ENCODE data around the gene NANOS2. TPM values are rescaled to one million over a fixed set of nuclear protein-coding genes. Genes with fewer than 3 reads are reported as not detected.

NANOS2 gene
- total and polyA plus RNA-seq, 2 of the 4 experiments (the other 2 are of a cell fraction) = not detected

DNA sequence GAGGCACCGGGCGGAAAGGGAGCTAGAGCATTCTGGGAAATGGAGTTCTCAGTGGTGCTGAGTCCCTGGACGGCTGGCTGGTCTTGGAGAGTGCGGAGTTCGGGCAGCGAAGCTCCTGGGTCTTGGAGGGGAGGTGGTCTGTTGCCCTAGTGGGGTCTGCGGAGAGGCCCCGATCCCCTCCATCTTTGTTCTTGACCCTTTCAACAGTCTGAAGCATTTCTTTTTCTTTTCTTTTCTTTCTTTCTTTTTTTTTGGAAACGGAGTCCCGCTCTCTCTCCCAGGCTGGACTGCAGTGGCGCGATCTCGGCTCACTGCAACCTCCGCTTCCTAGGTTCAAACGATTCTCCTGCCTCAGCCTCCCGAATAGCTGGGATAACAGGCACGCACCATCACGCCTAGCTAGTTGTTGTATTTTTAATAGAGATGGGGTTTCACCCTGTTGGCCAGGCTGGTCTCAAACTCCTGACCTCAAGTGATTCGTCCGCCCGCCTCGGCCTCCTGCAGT is 51.2 kb downstream of the NANOS2 start:
- peaks cover 9% of the 10 kb centered on the region; the same call in 1 of the 2 replicates for H3K36me3 ChIP-seq (ENCODE audit: control insufficient read depth, insufficient read depth, low read length)
- peaks cover 17% of the 10 kb centered on the region for H4K20me1 ChIP-seq (ENCODE audit: insufficient read depth, low read length)
- ChIA-PET POLR2A (ENCODE audit: unreplicated experiment) (no interaction called here), CTCF (interaction anchor here (0.6 to 1.0 kb wide), 3 partner anchors 33 to 153 kb away, joined by 3 to 4 read pairs (median 3); no protein-coding TSS in a partner anchor)
- H3K27me3 ChIP-seq (ENCODE audit: control insufficient read depth, insufficient read depth, low read length) = peaks cover 40% of the 10 kb centered on the region
- no peak overlapping the region for H2AK5ac ChIP-seq (ENCODE audit: low read depth, low read length)
- 16% methylated on average over 4 of the region's 22 CpGs; no CpG with 5 or more reads in 1 of the 2 experiments for WGBS, 2 experiments (ENCODE audit: extremely low coverage in 2 of 2, insufficient read length in 1 of 2)
- no peak overlapping the region for H2BK5ac ChIP-seq (ENCODE audit: low read depth, low read length, poor library complexity, severe bottlenecking)
- no peak overlapping the region for H3K27ac ChIP-seq (ENCODE audit: insufficient read depth, low read length)
- H3K9me3 ChIP-seq (ENCODE audit: control insufficient read depth, insufficient read depth, low read length) = peaks cover 2% of the 10 kb centered on the region; the same call in 1 of the 2 replicates
- no peak overlapping the region for H3K14ac ChIP-seq (replicated peaks; ENCODE audit: low read depth, low read length)
- no peak overlapping the region for H4K5ac ChIP-seq (ENCODE audit: low read depth, low read length)
- no peak overlapping the region for H3K4ac ChIP-seq (ENCODE audit: low read depth, low read length)
- no peak overlapping the region; the same call in 1 of the 2 replicates for H3K23ac ChIP-seq (ENCODE audit: low read depth, low read length)
- H2BK20ac ChIP-seq (ENCODE audit: low read depth, low read length) = no peak overlapping the region
- DNase-seq (no peak), ATAC-seq (ENCODE audit: low read depth) (no peak)
- H3K79me1 ChIP-seq (ENCODE audit: low read depth in 1 of 2, low read length in 2 of 2) = peaks cover 12 to 27% of the 10 kb centered on the region in 2 experiments; a peak in 3 of 4 replicates
- H3K4me2 ChIP-seq (ENCODE audit: low read depth, low read length) = peak overlapping the region; percentile 78
- intact Hi-C loops (cut with micrococcal nuclease) (loop anchor here (2.0 kb wide), 1 partner anchor 23 kb away; the partner anchor contains the start of gene IRF2BP1), in situ Hi-C loops (cut with MboI; ENCODE audit: low sequenced_read_pairs) (no loop called here), dilution Hi-C loops (cut with HindIII; ENCODE audit: low sequenced_read_pairs, unreplicated experiment) (no loop called here)
- H3K4me1 ChIP-seq (ENCODE audit: control insufficient read depth, insufficient read depth, low read length) = no peaks in the 10 kb centered on the region
- no peak overlapping the region for H3K56ac ChIP-seq (ENCODE audit: extremely low read depth, insufficient read depth, low read length)
- H2AFZ ChIP-seq (replicated peaks; ENCODE audit: low read length, poor library complexity) = peak overlapping the region; percentile 96
- no peaks in the 10 kb centered on the region for H3K9me1 ChIP-seq (ENCODE audit: insufficient read depth, low read length)
- no peak overlapping the region for H2BK120ac ChIP-seq (ENCODE audit: low read depth, low read length)
- no peak overlapping the region for H2BK15ac ChIP-seq (ENCODE audit: low read depth, low read length)
- no peak overlapping the region for H3K9ac ChIP-seq (ENCODE audit: low read depth, low read length)
- H4K8ac ChIP-seq (ENCODE audit: low read depth in 2 of 2, low read length in 2 of 2) = peak overlapping the region in 1 of 2 experiments; percentile 82; a peak in 1 of 4 replicates
- H4K91ac ChIP-seq (ENCODE audit: insufficient read depth, low read depth, low read length) = no peak overlapping the region
- no TSS peak for BruUV-seq (replicated peaks)
- H2AK9ac ChIP-seq (replicated peaks; ENCODE audit: low read depth, low read length, poor library complexity) = peak overlapping the region; percentile 99
- peak overlapping the region; percentile 30 for H3K4me3 ChIP-seq (ENCODE audit: insufficient read depth, low read depth, low read length)
- H3K18ac ChIP-seq (ENCODE audit: low read depth, low read length) = no peak overlapping the region
- no peak for TF ChIP-seq MAFK (IDR thresholded peaks at IDR 0.05; ENCODE audit: low read depth, low read length)
- no peak for TF ChIP-seq MXI1 (IDR thresholded peaks at IDR 0.05; ENCODE audit: borderline replicate concordance, low read depth, low read length)
- no peak for TF ChIP-seq SMC3 (IDR thresholded peaks at IDR 0.05; ENCODE audit: low read depth, low read length)
- TF ChIP-seq, protein P1, sequence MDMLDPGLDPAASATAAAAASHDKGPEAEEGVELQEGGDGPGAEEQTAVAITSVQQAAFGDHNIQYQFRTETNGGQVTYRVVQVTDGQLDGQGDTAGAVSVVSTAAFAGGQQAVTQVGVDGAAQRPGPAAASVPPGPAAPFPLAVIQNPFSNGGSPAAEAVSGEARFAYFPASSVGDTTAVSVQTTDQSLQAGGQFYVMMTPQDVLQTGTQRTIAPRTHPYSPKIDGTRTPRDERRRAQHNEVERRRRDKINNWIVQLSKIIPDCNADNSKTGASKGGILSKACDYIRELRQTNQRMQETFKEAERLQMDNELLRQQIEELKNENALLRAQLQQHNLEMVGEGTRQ (IDR thresholded peaks at IDR 0.05; ENCODE audit: low read depth, low read length) = no peak
- no peak for TF ChIP-seq CHD1 (IDR thresholded peaks at IDR 0.05; ENCODE audit: low read depth, low read length)
- TF ChIP-seq RCOR1 (IDR thresholded peaks at IDR 0.05; ENCODE audit: insufficient replicate concordance, low read length) = no peak
- TF ChIP-seq CEBPB (IDR thresholded peaks at IDR 0.05; ENCODE audit: low read depth, low read length) = no peak
- TF ChIP-seq BHLHE40 (IDR thresholded peaks at IDR 0.05; ENCODE audit: low read depth, low read length) = no peak
- TF ChIP-seq NFE2L2 (IDR thresholded peaks at IDR 0.05; ENCODE audit: low read depth, low read length) = no peak
- no peak for TF ChIP-seq RAD21 (IDR thresholded peaks at IDR 0.05; ENCODE audit: low read length)
- TF ChIP-seq POLR2A (IDR thresholded peaks at IDR 0.05; ENCODE audit: low read depth, low read length) = no peak
- no peak for TF ChIP-seq RFX5 (IDR thresholded peaks at IDR 0.05; ENCODE audit: low read depth, low read length)
- TF ChIP-seq CTCF (conservative IDR thresholded peaks at IDR 0.05; ENCODE audit: low read depth, low read length) = no peak
